ENCODE data around the gene MRPS27.

GRCh38 chr5:72295539-72295938 is 24.5 kb downstream of the MRPS27 start:
- TF ChIP-seq CTCF (IDR thresholded peaks at IDR 0.05; ENCODE audit: low read depth, low read length): no peak
- TF ChIP-seq MYC (IDR thresholded peaks at IDR 0.05; ENCODE audit: low read depth, low read length): no peak
- TF ChIP-seq POLR2A (IDR thresholded peaks at IDR 0.05; ENCODE audit: extremely low read depth, insufficient read length): no peak
- no peak for TF ChIP-seq MAX (IDR thresholded peaks at IDR 0.05; ENCODE audit: low read depth, low read length)
